ENCODE measurements around the gene HMX2. TPM values are rescaled to one million over a fixed set of nuclear protein-coding genes. Genes with fewer than 3 reads are reported as not detected.
A peak's percentile ranks its signal among the peaks of the same experiment; 100 is the strongest.

Gene HMX2
- total and polyA plus RNA-seq, 8 donors, result 0.14 to 0.25 (median 0.17) TPM; not detected in 4

DNA sequence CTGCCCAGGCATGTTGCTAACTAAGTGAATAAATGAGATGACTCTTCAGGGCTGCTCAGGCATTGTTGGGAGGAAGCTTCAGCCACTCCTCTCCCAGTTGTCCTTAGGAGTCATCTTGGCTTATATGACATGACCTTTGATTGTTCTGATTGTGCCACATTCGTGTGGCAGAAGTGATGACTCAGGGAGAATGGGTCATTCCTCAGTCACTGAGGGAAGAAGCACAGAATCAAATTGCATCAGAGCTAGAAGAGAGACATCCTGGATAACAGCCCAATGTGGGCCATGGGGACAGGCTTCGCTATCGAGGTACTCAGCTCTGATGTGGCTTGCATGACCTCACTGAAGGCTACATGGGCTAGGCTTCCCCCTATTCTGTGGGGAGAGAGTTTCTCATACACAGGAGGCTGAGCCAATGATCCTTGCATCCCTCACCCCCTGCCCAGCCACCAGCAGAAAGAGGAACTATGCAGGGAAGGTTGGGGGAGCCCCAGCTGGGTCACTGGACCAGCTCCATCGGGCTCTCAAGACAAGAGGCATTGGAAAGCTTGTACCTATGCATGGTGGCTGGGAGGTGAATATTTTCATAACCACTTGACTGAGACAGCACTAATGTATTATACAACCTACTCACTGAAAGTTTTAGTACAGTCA is 18.2 kb upstream of the HMX2 start:
- Histone ChIP-seq H3K9me3 (no peaks in the 10 kb centered on the region), H3K27me3 (peaks cover 0 to 31% (median 16%) of the 10 kb centered on the region in 4 donors), H3K27ac (no peak overlapping the region), H3K36me3 (no peaks in the 10 kb centered on the region), H3K4me3 (no peak overlapping the region), H3K4me1 (peaks cover 0 to 4% (median 0%) of the 10 kb centered on the region in 3 donors)
- WGBS, 2 donors, result 48 to 56% methylated on average over 4 of the region's 4 CpGs
- ATAC-seq, result no peak
- no peak for DNase-seq
- FAIRE-seq, result no peak
- intact Hi-C loops (cut with DNase I), result loop anchor here (5.0 to 10.0 kb wide), 4 partner anchors 255 to 435 kb away; no protein-coding TSS in a partner anchor
- TF ChIP-seq CTCF (IDR thresholded peaks at IDR 0.05), result no peak

DNA sequence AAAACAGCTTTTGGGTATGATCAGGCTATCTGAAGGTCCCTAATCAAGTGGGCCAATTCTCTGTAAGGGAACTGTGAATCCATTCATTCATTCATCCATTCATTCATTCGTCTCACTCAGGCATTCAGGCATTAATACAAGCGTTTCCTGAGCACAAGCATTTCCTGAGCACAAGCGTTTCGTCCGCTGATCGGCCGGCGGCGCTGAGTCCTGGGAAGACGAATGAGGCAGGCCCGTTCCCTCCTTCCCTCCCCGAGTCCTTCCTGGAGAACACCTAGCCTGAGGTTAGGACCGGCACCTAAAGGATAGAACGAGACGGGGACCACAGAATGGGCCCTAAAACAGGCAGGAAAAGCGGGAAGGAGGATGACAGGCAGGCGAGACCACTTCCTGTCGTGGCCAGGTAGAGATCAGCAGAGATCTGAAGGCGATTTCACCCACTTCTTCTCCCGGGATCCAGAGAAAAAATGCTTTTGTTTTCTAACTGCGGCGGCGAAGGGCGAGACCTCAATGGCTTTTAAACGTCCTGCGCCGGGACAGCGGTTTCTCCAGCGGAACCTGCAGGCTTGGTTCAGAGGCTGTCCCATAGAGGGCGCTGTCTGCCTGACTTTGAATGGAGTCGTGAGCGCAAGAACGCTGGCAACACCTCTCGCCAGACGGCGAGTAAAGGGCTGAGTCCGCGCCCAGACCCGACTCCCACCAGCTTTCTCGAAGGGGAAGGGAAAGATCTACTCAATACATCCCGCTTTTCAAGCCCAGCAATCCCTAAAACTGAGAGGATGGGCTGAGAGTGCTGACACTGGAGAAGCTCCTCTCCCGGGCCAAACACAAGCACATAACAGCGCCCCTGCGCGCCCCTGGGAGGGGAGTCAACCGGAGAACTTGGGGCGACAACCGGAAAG is 15.1 kb upstream of the HMX2 start:
- peaks cover 0 to 56% (median 31%) of the 10 kb centered on the region in 4 donors for H3K27me3 ChIP-seq
- peak overlapping the region in 1 of 4 donors; percentile 29 for H3K4me3 ChIP-seq
- no peak overlapping the region for H3K27ac ChIP-seq
- TF ChIP-seq CTCF (IDR thresholded peaks at IDR 0.05), result peak; percentile 77 to 92 (median 86)
- DNase-seq, result peak; percentile 69 to 94 (median 86)
- peak; percentile 79 to 95 (median 93) for ATAC-seq
- intact Hi-C loops (cut with DNase I), result loop anchor here in 2 of 3 donors (5.0 to 10.0 kb wide), 3 partner anchors 252 to 432 kb away; no protein-coding TSS in a partner anchor
- peaks cover 0 to 25% (median 11%) of the 10 kb centered on the region in 3 donors for H3K4me1 ChIP-seq
- WGBS, 2 donors, result 6 to 8% methylated on average over 48 of the region's 48 CpGs
- no peaks in the 10 kb centered on the region for H3K36me3 ChIP-seq
- FAIRE-seq, result no peak
- no peaks in the 10 kb centered on the region for H3K9me3 ChIP-seq

DNA sequence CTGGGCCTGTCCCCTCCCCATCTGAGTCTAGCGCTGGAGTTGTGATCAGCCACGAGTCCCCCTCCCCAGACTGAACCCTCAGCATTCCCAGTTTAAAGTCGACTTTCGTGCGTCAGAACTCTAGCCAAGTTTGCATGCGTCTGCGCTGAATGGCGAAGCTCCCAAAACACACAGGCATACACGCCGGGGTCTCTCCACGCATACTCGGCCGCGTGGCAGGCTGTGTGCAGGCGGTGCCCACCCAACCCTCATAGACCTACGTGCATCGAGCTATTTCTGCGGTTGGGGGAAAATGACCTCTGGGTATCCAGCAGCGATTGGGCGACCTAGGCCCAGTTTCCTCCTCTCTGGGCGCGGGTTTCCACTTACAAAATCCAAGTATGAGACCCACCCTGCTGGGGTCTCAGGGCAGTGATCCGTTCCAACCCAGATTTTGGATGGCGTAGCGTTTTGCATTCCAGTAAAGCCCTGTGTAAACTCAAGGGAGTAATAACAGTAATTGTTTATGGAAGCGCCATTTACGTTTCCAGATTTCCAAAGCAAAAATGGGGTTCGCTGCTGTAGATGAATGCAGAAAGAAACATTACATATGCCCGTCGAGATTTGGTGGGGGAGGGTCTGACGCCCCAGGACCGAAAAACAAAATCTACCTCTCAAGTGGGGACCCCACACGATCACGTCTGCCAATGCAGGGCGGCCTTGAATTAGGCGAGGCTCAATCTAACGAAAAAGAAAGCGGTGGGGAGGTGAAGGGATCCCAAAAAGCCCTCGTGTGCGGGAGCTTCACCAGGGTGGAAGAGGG is 14.2 kb upstream of the HMX2 start:
- H3K4me1 ChIP-seq, result peaks cover 0 to 27% (median 11%) of the 10 kb centered on the region in 3 donors
- ATAC-seq (peak in 2 of 4 donors; percentile 3 to 5), FAIRE-seq (no peak), DNase-seq (no peak)
- no peaks in the 10 kb centered on the region for H3K9me3 ChIP-seq
- intact Hi-C loops (cut with DNase I), result loop anchor here in 2 of 3 donors (5.0 to 10.0 kb wide), 3 partner anchors 251 to 431 kb away; no protein-coding TSS in a partner anchor
- no peak for TF ChIP-seq CTCF (IDR thresholded peaks at IDR 0.05)
- 5 to 8% methylated on average over 39 to 40 of the region's 40 CpGs for WGBS, 2 donors
- no peaks in the 10 kb centered on the region for H3K36me3 ChIP-seq
- H3K4me3 ChIP-seq, result peak overlapping the region in 1 of 4 donors; percentile 29
- H3K27me3 ChIP-seq, result peaks cover 6 to 65% (median 35%) of the 10 kb centered on the region in 4 donors
- H3K27ac ChIP-seq, result no peak overlapping the region

GRCh38 chr10:123134343-123134914 is 13.5 kb upstream of the HMX2 start:
- FAIRE-seq (no peak), ATAC-seq (no peak), DNase-seq (peak in 1 of 6 donors; percentile 68)
- intact Hi-C loops (cut with DNase I), result loop anchor here in 2 of 3 donors (5.0 to 10.0 kb wide), 3 partner anchors 250 to 430 kb away; no protein-coding TSS in a partner anchor
- Histone ChIP-seq H3K36me3 (no peaks in the 10 kb centered on the region), H3K27me3 (peaks cover 11 to 72% (median 35%) of the 10 kb centered on the region in 4 donors), H3K4me1 (peaks cover 0 to 27% (median 11%) of the 10 kb centered on the region in 3 donors), H3K9me3 (no peaks in the 10 kb centered on the region), H3K4me3 (no peak overlapping the region), H3K27ac (no peak overlapping the region)
- WGBS, 2 donors, result 4 to 6% methylated on average over 42 of the region's 42 CpGs
- TF ChIP-seq CTCF (IDR thresholded peaks at IDR 0.05), result no peak

Measured in pancreas (tissue), 10 donors.